SK-N-DZ (cell line): Measurements from ENCODE around the gene PTPRR.

Experiments
- DNase-seq: peaks from one replicate; pipeline ENCODE4 v3.0.0-alpha.2; 2015; ENCODE audit warnings: low spot score

PTPRR gene

GRCh38 chr12:70695361-70696023 lies 225.0 kb downstream of the PTPRR start:
- DNase-seq = no peak

GRCh38 chr12:70692681-70693288 lies 227.8 kb downstream of the PTPRR start:
- no peak for DNase-seq

- no peak for DNase-seq
These were observed 229.4 kb downstream of the PTPRR start for GRCh38 chr12:70691018-70691672.

GRCh38 chr12:70686907-70687306 lies 233.6 kb downstream of the PTPRR start:
- DNase-seq = no peak

GRCh38 chr12:70686299-70686698 lies 234.2 kb downstream of the PTPRR start:
- DNase-seq = no peak

- DNase-seq = no peak
These were observed 236.6 kb downstream of the PTPRR start for GRCh38 chr12:70683976-70684375.

- DNase-seq = no peak
These were observed 248.8 kb downstream of the PTPRR start for GRCh38 chr12:70671698-70672097.

GRCh38 chr12:70670948-70671347 lies 249.6 kb downstream of the PTPRR start:
- DNase-seq = no peak

- DNase-seq = no peak
These were observed 253.3 kb downstream of the PTPRR start for GRCh38 chr12:70667253-70667652.

- no peak for DNase-seq
These were observed 254.2 kb downstream of the PTPRR start for GRCh38 chr12:70666364-70666763.

GRCh38 chr12:70664465-70664881 lies 256.1 kb downstream of the PTPRR start:
- DNase-seq = no peak

- no peak for DNase-seq
These were observed 256.7 kb downstream of the PTPRR start for GRCh38 chr12:70663838-70664237.

- no peak for DNase-seq
These were observed 258.9 kb downstream of the PTPRR start for GRCh38 chr12:70661466-70662161.

GRCh38 chr12:70660620-70661219 lies 259.8 kb downstream of the PTPRR start:
- DNase-seq = no peak

GRCh38 chr12:70660002-70660604 lies 260.4 kb downstream of the PTPRR start:
- DNase-seq = no peak

- no peak for DNase-seq
These were observed 261.4 kb downstream of the PTPRR start for GRCh38 chr12:70659077-70659606.

GRCh38 chr12:70657616-70658286 lies 262.8 kb downstream of the PTPRR start:
- DNase-seq = no peak

- no peak for DNase-seq
These were observed 268.1 kb downstream of the PTPRR start for GRCh38 chr12:70652451-70652850.

GRCh38 chr12:70648831-70649230 lies 271.7 kb downstream of the PTPRR start:
- no peak for DNase-seq

- no peak for DNase-seq
These were observed 272.3 kb downstream of the PTPRR start for GRCh38 chr12:70648191-70648590.

- DNase-seq = no peak
These were observed 273.7 kb downstream of the PTPRR start for GRCh38 chr12:70646850-70647249.
